ENCODE data around the gene LARGE1. TPM values are rescaled to one million over a fixed set of nuclear protein-coding genes. Genes with fewer than 3 reads are reported as not detected.
A peak's percentile ranks its signal among the peaks of the same experiment; 100 is the strongest.

LARGE1 gene
- total and polyA plus RNA-seq, 2 of the 4 experiments (the other 2 are of a cell fraction): 6.2 to 12.4 TPM

- Histone ChIP-seq H4K20me1 (ENCODE audit: insufficient read depth, low read length) (no peaks in the 10 kb centered on the region; the same call in 1 of the 2 replicates), H2AK9ac (replicated peaks; ENCODE audit: low read depth, low read length, poor library complexity) (peak overlapping the region; percentile 34), H3K9me1 (ENCODE audit: insufficient read depth, low read length) (peaks cover 7% of the 10 kb centered on the region; the same call in 1 of the 2 replicates), H2BK15ac (ENCODE audit: low read depth, low read length) (no peak overlapping the region), H3K79me1 (ENCODE audit: low read depth in 1 of 2, low read length in 2 of 2) (peaks cover 8 to 25% of the 10 kb centered on the region in 2 experiments), H3K18ac (ENCODE audit: low read depth, low read length) (no peak overlapping the region), H3K4ac (ENCODE audit: low read depth, low read length) (no peak overlapping the region), H3K56ac (ENCODE audit: extremely low read depth, insufficient read depth, low read length) (no peak overlapping the region), H3K36me3 (ENCODE audit: control insufficient read depth, insufficient read depth, low read length) (no peaks in the 10 kb centered on the region), H4K91ac (ENCODE audit: insufficient read depth, low read depth, low read length) (no peak overlapping the region), H3K4me1 (ENCODE audit: control insufficient read depth, insufficient read depth, low read length) (no peaks in the 10 kb centered on the region), H3K9me3 (ENCODE audit: control insufficient read depth, insufficient read depth, low read length) (no peaks in the 10 kb centered on the region), H2AFZ (replicated peaks; ENCODE audit: low read length, poor library complexity) (no peak overlapping the region), H3K4me2 (ENCODE audit: low read depth, low read length) (no peak overlapping the region), H3K27me3 (ENCODE audit: control insufficient read depth, insufficient read depth, low read length) (no peaks in the 10 kb centered on the region), H2AK5ac (ENCODE audit: low read depth, low read length) (no peak overlapping the region; the same call in 1 of the 2 replicates), H3K9ac (ENCODE audit: low read depth, low read length) (no peak overlapping the region), H3K23ac (ENCODE audit: low read depth, low read length) (no peak overlapping the region), H4K8ac (ENCODE audit: low read depth in 2 of 2, low read length in 2 of 2) (no peak overlapping the region), H3K4me3 (ENCODE audit: insufficient read depth, low read depth, low read length) (no peak overlapping the region), H2BK120ac (ENCODE audit: low read depth, low read length) (no peak overlapping the region), H4K5ac (ENCODE audit: low read depth, low read length) (no peak overlapping the region), H2BK5ac (ENCODE audit: low read depth, low read length, poor library complexity, severe bottlenecking) (no peak overlapping the region), H3K27ac (ENCODE audit: insufficient read depth, low read length) (no peak overlapping the region), H3K14ac (replicated peaks; ENCODE audit: low read depth, low read length) (no peak overlapping the region), H2BK20ac (ENCODE audit: low read depth, low read length) (no peak overlapping the region)
- dilution Hi-C loops (cut with HindIII; ENCODE audit: low sequenced_read_pairs, unreplicated experiment): no loop called here
- CTCF ChIA-PET: no interaction called here
- no TSS peak for BruUV-seq (replicated peaks)
- ATAC-seq (ENCODE audit: low read depth) (no peak), DNase-seq (no peak)
- in situ Hi-C loops (cut with MboI; ENCODE audit: low sequenced_read_pairs): no loop called here
- TF ChIP-seq CTCF (conservative IDR thresholded peaks at IDR 0.05; ENCODE audit: low read depth, low read length) (no peak), MAZ (IDR thresholded peaks at IDR 0.05; ENCODE audit: borderline replicate concordance, low read depth, low read length) (no peak), RFX5 (IDR thresholded peaks at IDR 0.05; ENCODE audit: low read depth, low read length) (no peak), RAD21 (IDR thresholded peaks at IDR 0.05; ENCODE audit: low read length) (no peak), NFE2L2 (IDR thresholded peaks at IDR 0.05; ENCODE audit: low read depth, low read length) (no peak), CEBPB (IDR thresholded peaks at IDR 0.05; ENCODE audit: low read depth, low read length) (no peak), POLR2A (IDR thresholded peaks at IDR 0.05; ENCODE audit: low read depth, low read length) (no peak), USF2 (IDR thresholded peaks at IDR 0.05; ENCODE audit: low read depth, low read length) (no peak), FOS (IDR thresholded peaks at IDR 0.05; ENCODE audit: low read depth, low read length) (no peak), RCOR1 (IDR thresholded peaks at IDR 0.05; ENCODE audit: insufficient replicate concordance, low read length) (no peak), ELK1 (IDR thresholded peaks at IDR 0.05; ENCODE audit: borderline replicate concordance, low read depth, low read length) (no peak), MXI1 (IDR thresholded peaks at IDR 0.05; ENCODE audit: borderline replicate concordance, low read depth, low read length) (no peak), BHLHE40 (IDR thresholded peaks at IDR 0.05; ENCODE audit: low read depth, low read length) (no peak), CHD1 (IDR thresholded peaks at IDR 0.05; ENCODE audit: low read depth, low read length) (no peak), SMC3 (IDR thresholded peaks at IDR 0.05; ENCODE audit: low read depth, low read length) (no peak), MAFK (IDR thresholded peaks at IDR 0.05; ENCODE audit: low read depth, low read length) (no peak)
- POLR2A ChIA-PET (ENCODE audit: unreplicated experiment): no interaction called here
- 97% methylated on average over 6 of the region's 11 CpGs; no CpG with 5 or more reads in 1 of the 2 experiments for WGBS, 2 experiments (ENCODE audit: extremely low coverage in 2 of 2, insufficient read length in 1 of 2)
- intact Hi-C loops (cut with micrococcal nuclease): no loop called here
Measured at GRCh38 chr22:33880986-33881385, 39.3 kb downstream of the LARGE1 start.

All from IMR-90 (cell line).